Endothelial cell of umbilical vein (primary cell): Measurements from ENCODE around the gene WEE2. TPM values are rescaled to one million over a fixed set of nuclear protein-coding genes. Genes with fewer than 3 reads are reported as not detected.

Experiments
- BruUV-seq: library from RNA; stranded (reverse); fragments of 400-500 nt; replicated peaks from 2 replicates; lab custom pipeline; 2021; lab: Mats Ljungman, UMichigan
- CTCF ChIA-PET: fragments of 300-600, 350-600 bp; sonication (Branson Sonifier 250); formaldehyde crosslinking; loops from one replicate; lab custom pipeline; 2021; ENCODE audit warnings: antibody characterized with exemption, inconsistent platforms; lab: Charles Lee
- POLR2A ChIA-PET: fragments of 300-600, 350-600 bp; sonication (Branson Sonifier 250); formaldehyde crosslinking; loops from one replicate; lab custom pipeline; 2021; ENCODE audit warnings: antibody characterized with exemption, inconsistent platforms; lab: Charles Lee
- DNase-seq: peaks from one replicate; pipeline ENCODE4 v3.0.0-alpha.2; 2011; ENCODE audit warnings: low read depth, low spot score
- FAIRE-seq: peaks from 2 replicates; lab custom pipeline; 2011; peaks lifted over from hg19 to GRCh38; lab: Jason Lieb, UNC
- H2AFZ ChIP-seq: 2 replicates; pipeline ENCODE4 v1.6.0; 2012; ENCODE audit warnings: low read depth, low read length, control low read depth, inconsistent platforms
- H3K27ac ChIP-seq: 2 replicates; pipeline ENCODE4 v1.5.1; 2011; ENCODE audit warnings: low read depth, mild to moderate bottlenecking, control low read depth, low read length, moderate library complexity; ENCODE audit not compliant: insufficient read depth
- H3K27me3 ChIP-seq, 2 experiments: 2 replicates each; pipeline versions ENCODE4 v1.6.0 to v1.6.1; 2011; ENCODE audit warnings: low read length in 2 of 2, mixed read lengths in 1 of 2; ENCODE audit not compliant: control insufficient read depth in 2 of 2, insufficient read depth in 2 of 2
- H3K36me3 ChIP-seq, 2 experiments: 2 replicates in 1 of 2; 3 replicates in 1 of 2; pipeline ENCODE4 v1.5.1; 2011; ENCODE audit warnings: low read length in 2 of 2, mild to moderate bottlenecking in 1 of 2, moderate library complexity in 1 of 2; ENCODE audit not compliant: control insufficient read depth in 2 of 2, insufficient read depth in 2 of 2; ENCODE audit errors: extremely low read depth in 1 of 2
- H3K4me1 ChIP-seq: 3 replicates; pipeline ENCODE4 v1.5.1; 2011; ENCODE audit warnings: mild to moderate bottlenecking, low read length; ENCODE audit not compliant: control insufficient read depth, insufficient read depth; ENCODE audit errors: extremely low read depth
- H3K4me2 ChIP-seq: 2 replicates; pipeline ENCODE4 v1.6.1; 2011; ENCODE audit warnings: low read length, control low read depth, mixed read lengths; ENCODE audit not compliant: insufficient read depth
- H3K4me3 ChIP-seq, 3 experiments: fragments of 200-600 bp in 1 of 3; sonication (generic), shearing (Covaris generic) in 1 of 3; replicated peaks in 1 of 3; 2 replicates each; pipeline ENCODE4 v1.5.1; 2011 to 2016; ENCODE audit warnings: control low read depth in 3 of 3, low read length in 3 of 3, mild to moderate bottlenecking in 2 of 3, inconsistent platforms in 1 of 3, low read depth in 1 of 3, moderate library complexity in 1 of 3; ENCODE audit not compliant: insufficient read depth in 1 of 3
- H3K79me2 ChIP-seq: 2 replicates; pipeline ENCODE4 v1.6.0; 2012; ENCODE audit warnings: low read length, inconsistent platforms; ENCODE audit not compliant: control insufficient read depth, insufficient read depth
- H3K9ac ChIP-seq: replicated peaks from 2 replicates; pipeline ENCODE3; 2011; ENCODE audit warnings: low read length, control low read depth; ENCODE audit not compliant: insufficient read depth; ENCODE audit errors: extremely low read depth
- H3K9me1 ChIP-seq: replicated peaks from 3 replicates; pipeline ENCODE4 v1.6.0; 2011; ENCODE audit warnings: mild to moderate bottlenecking, low read length; ENCODE audit not compliant: control insufficient read depth, insufficient read depth; ENCODE audit errors: extremely low read depth
- H3K9me3 ChIP-seq: replicated peaks from 2 replicates; pipeline ENCODE4 v1.5.1; 2012; ENCODE audit warnings: low read length, inconsistent platforms; ENCODE audit not compliant: control insufficient read depth, insufficient read depth
- H4K20me1 ChIP-seq: replicated peaks from 2 replicates; pipeline ENCODE3; 2011; ENCODE audit warnings: mild to moderate bottlenecking, low read length; ENCODE audit not compliant: control insufficient read depth, insufficient read depth; ENCODE audit errors: extremely low read depth
- CTCF ChIP-seq, 2 donors: IDR thresholded peaks; 1 replicate in 1 of 2; 2 replicates in 1 of 2; pipeline ENCODE4 v1.5.1; 2011; ENCODE audit warnings: low read length in 2 of 2, mild to moderate bottlenecking in 2 of 2, moderate library complexity in 2 of 2, control low read depth in 1 of 2, inconsistent platforms in 1 of 2, low read depth in 1 of 2; ENCODE audit not compliant: insufficient read depth in 1 of 2; ENCODE audit errors: extremely low read depth in 1 of 2
- EZH2 ChIP-seq: IDR thresholded peaks from 2 replicates; pipeline ENCODE4 v1.6.1; 2012; ENCODE audit warnings: borderline replicate concordance, low read depth, mild to moderate bottlenecking, moderate library complexity, low read length, inconsistent platforms; ENCODE audit not compliant: severe bottlenecking
- FOS ChIP-seq: IDR thresholded peaks from 2 replicates; pipeline ENCODE4 v1.6.1; 2011; ENCODE audit warnings: mild to moderate bottlenecking, low read length, moderate library complexity, borderline replicate concordance; ENCODE audit not compliant: insufficient read depth
- GATA2 ChIP-seq: IDR thresholded peaks from 2 replicates; pipeline ENCODE4 v1.7.0; 2011; ENCODE audit warnings: low read depth, mild to moderate bottlenecking, moderate library complexity, mixed read lengths, low read length; ENCODE audit not compliant: insufficient read length, insufficient read depth
- JUN ChIP-seq: IDR thresholded peaks from 2 replicates; pipeline ENCODE4 v1.6.1; 2011; ENCODE audit warnings: borderline replicate concordance, low read depth; ENCODE audit not compliant: insufficient read length, insufficient read depth
- MAX ChIP-seq: IDR thresholded peaks from 2 replicates; pipeline ENCODE4 v1.6.1; 2011; ENCODE audit not compliant: insufficient read depth, insufficient read length
- MYC ChIP-seq: IDR thresholded peaks from one replicate; pipeline ENCODE4 v1.6.1; 2011; ENCODE audit warnings: mild to moderate bottlenecking, low read depth, low read length
- POLR2A ChIP-seq: IDR thresholded peaks from 2 replicates; pipeline ENCODE4 v1.6.1; 2012; ENCODE audit warnings: low read depth, mild to moderate bottlenecking, control low read depth, low read length
- POLR2AphosphoS5 ChIP-seq: IDR thresholded peaks from 2 replicates; pipeline ENCODE4 v1.6.1; 2012; ENCODE audit warnings: low read depth, mild to moderate bottlenecking, control low read depth, low read length, moderate library complexity; ENCODE audit not compliant: insufficient read depth
- dilution Hi-C: fragments of 300-500 bp; cut with MboI; formaldehyde crosslinking; loops from one replicate; pipeline ENCODE4 v1.15.0; 2019; ENCODE audit warnings: low sequenced_read_pairs; ENCODE audit not compliant: extremely low pct_ligation_motif_present
- intact Hi-C: fragments of 100-400 bp; cut with micrococcal nuclease; formaldehyde crosslinking; loops from one replicate; pipeline ENCODE4 v1.10.0; 2022
- polyA plus RNA-seq, 4 experiments: library from polyadenylated mRNA; depleted of rRNA in 3 of 4; stranded (reverse) in 3 of 4; unstranded in 1 of 4; fragments of >200 nt; gene quantifications; 2 replicates each; pipeline versions ENCODE4 v1.2.1 to v1.2.3, GENCODE V29; 2011 to 2012; ENCODE audit warnings: missing spikeins in 1 of 4
- total RNA-seq: library from RNA; stranded (reverse); gene quantifications from 2 replicates; pipeline ENCODE4 v1.2.3, GENCODE V29; 2021

Gene WEE2
- total and polyA plus RNA-seq, 2 donors (not counting 3 experiments of a cell fraction or from before 2014, with no cell fraction given): not detected

GRCh38 chr7:141659501-141659900 lies 48.7 kb upstream of the WEE2 start:
- H3K36me3 ChIP-seq: peaks cover 12 to 15% of the 10 kb centered on the region in 2 experiments
- no peaks in the 10 kb centered on the region for H3K9me3 ChIP-seq
- no peak overlapping the region for H3K4me3 ChIP-seq
- peaks cover 29% of the 10 kb centered on the region for H3K4me1 ChIP-seq
- FAIRE-seq (no peak), DNase-seq (no peak)
- no peak overlapping the region for H3K9ac ChIP-seq
- POLR2A ChIA-PET: no interaction called here
- H3K4me2 ChIP-seq: no peak overlapping the region
- CTCF ChIA-PET: interaction anchor here (0.9 to 3.2 kb wide), 3 partner anchors 15 to 126 kb away, joined by 3 to 16 read pairs (median 13); partner anchors contain the start of gene SSBP1
- no peaks in the 10 kb centered on the region for H3K27me3 ChIP-seq
- H4K20me1 ChIP-seq: no peaks in the 10 kb centered on the region
- intact Hi-C loops: loop anchor here (10.0 kb wide), 2 partner anchors 695 to 985 kb away; partner anchors contain the start of gene ADCK2
- no peak overlapping the region for H3K27ac ChIP-seq
- H3K79me2 ChIP-seq: no peaks in the 10 kb centered on the region
- TF ChIP-seq FOS (no peak), JUN (no peak), EZH2 (no peak), MAX (no peak), POLR2AphosphoS5 (no peak), POLR2A (no peak), CTCF (IDR thresholded peaks at IDR 0.05; ENCODE audit: extremely low read depth in 1 of 2, insufficient read depth in 1 of 2, low read depth in 1 of 2, low read length in 2 of 2) (no peak), GATA2 (no peak), MYC (no peak)
- no peak overlapping the region for H2AFZ ChIP-seq
- H3K9me1 ChIP-seq: no peaks in the 10 kb centered on the region
- dilution Hi-C loops: no loop called here
- BruUV-seq: no TSS peak
